HUES64 (cell line): ENCODE data around the gene WTIP.

Source experiments
- H3K27ac ChIP-seq: 2 replicates; pipeline ENCODE4 v1.7.0; 2013; ENCODE audit warnings: low read depth, low read length, inconsistent platforms
- H3K27me3 ChIP-seq: 2 replicates; pipeline ENCODE4 v1.6.1; 2013; ENCODE audit warnings: mild to moderate bottlenecking, low read length; ENCODE audit not compliant: insufficient read depth
- H3K36me3 ChIP-seq: 2 replicates; pipeline ENCODE4 v1.6.1; 2013; ENCODE audit warnings: mild to moderate bottlenecking, low read length; ENCODE audit not compliant: insufficient read depth
- H3K4me1 ChIP-seq: 2 replicates; pipeline ENCODE4 v1.6.1; 2013; ENCODE audit warnings: mild to moderate bottlenecking, low read length, moderate library complexity; ENCODE audit not compliant: insufficient read depth
- H3K4me3 ChIP-seq: 2 replicates; pipeline ENCODE4 v1.5.1; 2013; ENCODE audit warnings: mild to moderate bottlenecking, low read length, moderate library complexity
- H3K9ac ChIP-seq: 2 replicates; pipeline ENCODE4 v1.6.1; 2013; ENCODE audit warnings: mild to moderate bottlenecking, low read depth, low read length
- H3K9me3 ChIP-seq: 2 replicates; pipeline ENCODE4 v1.6.1; 2013; ENCODE audit warnings: low read depth, low read length; ENCODE audit not compliant: insufficient read depth
- WGBS: fragments of 150-250, 120-280 bp; methylation state at CpG from one replicate; pipeline ENCODE4 v1.1.7; 2013; ENCODE audit warnings: missing lambda C conversion rate; 5-methylcytosine and 5-hydroxymethylcytosine counted together

WTIP gene

GRCh38 chr19:34539396-34539795, 57.8 kb downstream of the WTIP start:
- no peak overlapping the region for H3K4me3 ChIP-seq
- no peak overlapping the region for H3K27ac ChIP-seq
- H3K9me3 ChIP-seq, result peaks cover 3% of the 10 kb centered on the region; the same call in 1 of the 2 replicates
- WGBS, result 86% methylated on average over 2 of the region's 2 CpGs
- no peak overlapping the region for H3K9ac ChIP-seq
- no peaks in the 10 kb centered on the region for H3K36me3 ChIP-seq
- H3K4me1 ChIP-seq, result no peaks in the 10 kb centered on the region
- peaks cover 12% of the 10 kb centered on the region for H3K27me3 ChIP-seq

GRCh38 chr19:34540811-34541557, 59.4 kb downstream of the WTIP start:
- WGBS, result 94% methylated on average over 3 of the region's 3 CpGs
- H3K9me3 ChIP-seq, result peaks cover 3% of the 10 kb centered on the region; the same call in 1 of the 2 replicates
- H3K4me3 ChIP-seq, result no peak overlapping the region
- no peaks in the 10 kb centered on the region for H3K36me3 ChIP-seq
- peaks cover 1% of the 10 kb centered on the region; the same call in 1 of the 2 replicates for H3K27me3 ChIP-seq
- no peak overlapping the region for H3K27ac ChIP-seq
- H3K9ac ChIP-seq, result no peak overlapping the region
- H3K4me1 ChIP-seq, result no peaks in the 10 kb centered on the region

- 0 out of 2 replicates have a peak, but pooled peaks cover 3% of the 10 kb centered on the region for H3K4me1 ChIP-seq
- no peaks in the 10 kb centered on the region for H3K36me3 ChIP-seq
- 100% methylated on average over 1 of the region's 2 CpGs for WGBS
- H3K9ac ChIP-seq, result no peak overlapping the region
- H3K4me3 ChIP-seq, result no peak overlapping the region
- H3K9me3 ChIP-seq, result 0 out of 2 replicates have a peak, but pooled peaks cover 3% of the 10 kb centered on the region
- H3K27ac ChIP-seq, result no peak overlapping the region
- no peaks in the 10 kb centered on the region for H3K27me3 ChIP-seq
These were observed 68.3 kb downstream of the WTIP start for GRCh38 chr19:34549833-34550232.

- Histone ChIP-seq H3K9me3 (0 out of 2 replicates have a peak, but pooled peaks cover under 1% of the 10 kb centered on the region), H3K36me3 (no peaks in the 10 kb centered on the region), H3K27ac (no peak overlapping the region), H3K9ac (no peak overlapping the region), H3K27me3 (no peaks in the 10 kb centered on the region), H3K4me3 (no peak overlapping the region), H3K4me1 (0 out of 2 replicates have a peak, but pooled peaks cover 3% of the 10 kb centered on the region)
- 75% methylated on average over 6 of the region's 6 CpGs for WGBS
These were observed 73.9 kb downstream of the WTIP start for GRCh38 chr19:34555447-34555846.

- Histone ChIP-seq H3K27ac (no peak overlapping the region), H3K9ac (no peak overlapping the region), H3K27me3 (0 out of 2 replicates have a peak, but pooled peaks cover 3% of the 10 kb centered on the region), H3K4me3 (no peak overlapping the region), H3K4me1 (0 out of 2 replicates have a peak, but pooled peaks cover 2% of the 10 kb centered on the region), H3K36me3 (no peaks in the 10 kb centered on the region), H3K9me3 (no peaks in the 10 kb centered on the region)
- 7% methylated on average over 3 of the region's 3 CpGs for WGBS
These were observed 74.9 kb downstream of the WTIP start for GRCh38 chr19:34556488-34556887.

- 0 out of 2 replicates have a peak, but pooled peaks cover 3% of the 10 kb centered on the region for H3K27me3 ChIP-seq
- no peak overlapping the region for H3K4me3 ChIP-seq
- no peak overlapping the region for H3K9ac ChIP-seq
- no peak overlapping the region for H3K27ac ChIP-seq
- 88% methylated on average over 12 of the region's 12 CpGs for whole genome bisulfite sequencing
- H3K4me1 ChIP-seq, result no peaks in the 10 kb centered on the region
- no peaks in the 10 kb centered on the region for H3K36me3 ChIP-seq
- H3K9me3 ChIP-seq, result no peaks in the 10 kb centered on the region
These were observed 77.5 kb downstream of the WTIP start for GRCh38 chr19:34559045-34559444.

- H3K36me3 ChIP-seq, result no peaks in the 10 kb centered on the region
- WGBS, result 70% methylated on average over 6 of the region's 6 CpGs
- no peaks in the 10 kb centered on the region for H3K4me1 ChIP-seq
- H3K9ac ChIP-seq, result no peak overlapping the region
- H3K27ac ChIP-seq, result no peak overlapping the region
- no peak overlapping the region for H3K4me3 ChIP-seq
- 0 out of 2 replicates have a peak, but pooled peaks cover 3% of the 10 kb centered on the region for H3K27me3 ChIP-seq
- no peaks in the 10 kb centered on the region for H3K9me3 ChIP-seq
These were observed 78.7 kb downstream of the WTIP start for GRCh38 chr19:34560229-34560628.
